GM19438 (cell line): Measurements from ENCODE around the gene RETREG2.
"Not testable (repeated sequence)": the region's sequence is repeated elsewhere in the genome, so short reads cannot be mapped to it uniquely, and the experiment has no call there.

ENCODE experiments used
- ATAC-seq: cut with Tn5 transposase; IDR thresholded peaks from one replicate; pipeline ENCODE4 v1.9.1; 2021; ENCODE audit warnings: low read depth; ENCODE audit not compliant: unreplicated experiment

Gene RETREG2

DNA sequence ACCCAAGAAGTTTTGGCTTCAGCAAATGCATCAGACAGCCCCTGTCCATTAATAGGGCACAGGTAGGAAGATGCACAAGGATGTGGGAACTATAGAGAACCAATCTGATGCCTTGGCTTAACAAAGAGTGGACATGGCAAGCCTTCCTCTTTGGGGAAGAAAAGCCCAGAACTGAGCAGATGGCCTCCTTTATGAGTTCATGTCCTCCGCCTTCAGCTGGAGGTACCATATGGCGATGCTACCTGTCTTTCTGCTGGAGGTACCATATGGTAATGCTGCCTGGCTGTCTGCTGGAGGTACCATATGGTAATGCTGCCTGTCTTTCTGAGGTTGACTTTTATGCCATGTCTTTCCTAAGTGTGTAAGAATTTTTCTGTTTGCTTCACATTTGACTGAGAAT is 6.0 kb downstream of the RETREG2 start:
- ATAC-seq = no peak

DNA sequence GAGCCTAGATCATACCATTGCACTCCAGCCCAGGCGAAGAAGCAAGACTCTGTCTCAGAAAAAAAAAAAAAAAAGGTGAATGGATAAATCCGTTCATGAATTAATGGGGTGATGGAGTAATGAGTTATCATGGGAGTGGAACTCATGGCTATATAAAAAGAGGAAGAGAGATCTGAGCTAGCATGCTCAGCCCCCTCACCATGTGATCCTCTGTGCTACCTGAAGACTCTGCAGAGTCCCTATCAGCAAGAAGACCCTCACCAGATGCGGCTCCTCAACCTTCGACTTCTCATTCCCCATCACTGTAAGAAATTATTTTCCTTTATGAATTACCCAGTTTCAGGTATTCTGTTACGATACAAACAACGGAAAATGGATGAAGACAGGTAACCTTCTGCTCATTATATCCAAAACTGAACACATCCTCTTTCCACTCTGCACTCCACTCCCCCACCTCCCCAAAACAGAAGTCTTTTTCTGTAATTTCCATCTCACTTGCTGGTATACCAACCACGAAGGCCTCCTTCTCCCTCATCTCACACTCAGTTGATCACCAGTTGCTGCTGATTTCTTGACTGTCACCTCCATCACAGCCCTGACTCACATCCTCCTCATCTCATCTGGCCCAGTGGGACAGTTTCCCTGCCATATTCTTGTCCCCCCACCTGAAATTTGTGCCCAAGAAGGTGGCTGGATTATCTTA is 8.8 kb downstream of the RETREG2 start:
- no peak for ATAC-seq

GRCh38 chr2:219197388-219197787 is 19.3 kb downstream of the RETREG2 start:
- ATAC-seq = no peak

DNA sequence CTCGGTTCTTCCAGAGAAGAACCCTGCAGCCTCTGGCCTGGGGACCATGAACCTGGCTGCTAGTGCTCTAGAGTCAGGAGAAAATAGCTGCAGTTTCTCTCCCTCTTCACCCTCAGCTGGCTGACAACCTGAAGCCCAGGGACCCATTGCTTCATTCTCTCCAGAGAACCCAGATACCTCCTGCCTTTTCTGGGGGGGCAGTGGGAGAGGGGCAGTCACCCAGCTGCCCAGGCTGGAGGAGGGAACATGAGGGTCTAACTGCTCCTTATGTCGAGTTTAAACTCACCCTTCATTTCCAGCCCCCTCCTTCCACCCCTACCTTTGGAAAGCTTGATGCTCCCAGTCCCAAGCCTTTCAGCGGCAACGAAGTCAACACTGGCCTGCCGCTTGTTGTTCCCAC is 20.9 kb downstream of the RETREG2 start:
- ATAC-seq = no peak

DNA sequence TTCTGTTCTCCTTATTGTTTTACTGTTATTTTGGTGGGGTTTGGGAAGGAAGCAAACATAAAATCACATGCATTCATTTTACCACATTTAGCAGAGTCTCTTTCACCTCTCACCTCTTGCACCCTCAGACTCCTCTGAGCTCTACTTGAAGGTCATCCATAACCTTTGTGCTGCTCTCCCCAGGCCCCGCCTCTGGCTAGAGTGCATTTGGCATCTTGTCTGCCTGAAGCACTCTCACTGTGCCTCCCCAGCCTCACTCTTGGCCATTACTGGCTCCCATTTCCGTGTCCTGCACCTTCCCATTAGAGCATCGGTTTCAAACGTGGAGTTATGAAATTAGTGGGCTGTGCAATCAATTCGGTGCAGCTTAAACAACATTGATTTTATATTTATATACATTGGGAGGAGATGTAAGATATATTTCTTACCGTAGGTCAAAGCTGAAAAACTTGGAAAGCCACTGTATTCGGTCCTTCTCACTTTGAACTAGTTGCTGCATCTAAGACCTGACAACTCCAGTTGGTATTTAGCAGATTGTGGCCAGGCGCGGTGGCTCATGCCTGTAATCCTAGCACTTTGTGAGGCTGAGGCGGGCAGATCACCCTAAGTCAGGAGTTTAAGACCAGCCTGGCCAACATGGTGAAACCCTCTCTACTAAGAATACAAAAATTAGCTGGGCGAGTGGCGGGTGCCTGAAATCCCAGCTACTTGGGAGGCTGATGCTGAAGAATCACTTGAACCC is 21.6 kb downstream of the RETREG2 start:
- no peak for ATAC-seq

DNA sequence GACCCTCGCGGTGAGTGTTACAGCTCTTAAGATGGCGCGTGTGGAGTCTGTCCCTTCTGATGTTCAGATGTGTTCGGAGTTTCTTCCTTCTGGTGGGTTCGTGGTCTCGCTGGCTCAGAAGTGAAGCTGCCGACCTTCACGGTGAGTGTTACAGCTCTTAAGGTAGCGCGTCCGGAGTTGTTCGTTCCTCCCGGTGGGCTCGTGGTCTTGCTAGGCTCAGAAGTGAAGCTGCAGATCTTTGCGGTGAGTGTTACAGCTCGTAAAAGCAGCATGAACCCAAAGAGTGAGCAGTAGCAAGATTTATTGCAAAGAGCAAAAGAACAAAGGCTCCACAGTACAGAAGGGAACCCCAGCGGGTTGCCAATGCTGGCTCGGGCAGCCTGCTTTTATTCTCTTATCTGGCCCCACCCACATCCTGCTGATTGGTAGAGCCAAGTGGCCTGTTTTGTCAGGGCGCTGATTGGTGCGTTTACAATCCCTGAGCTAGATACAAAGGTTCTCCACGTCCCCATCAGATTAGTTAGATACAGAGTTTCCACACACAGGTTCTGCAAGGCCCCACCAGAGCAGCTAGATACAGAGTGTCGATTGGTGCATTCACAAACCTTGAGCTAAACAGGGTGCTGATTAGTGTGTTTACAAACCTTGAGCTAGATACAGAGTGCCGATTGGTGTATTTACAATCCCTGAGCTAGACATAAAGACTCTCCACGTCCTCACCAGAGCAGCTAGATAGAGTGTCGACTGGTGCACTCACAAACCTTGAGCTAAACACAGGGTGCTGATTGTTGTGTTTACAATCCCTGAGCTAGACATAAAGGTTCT is 22.6 kb downstream of the RETREG2 start:
- ATAC-seq = not testable (repeated sequence)

DNA sequence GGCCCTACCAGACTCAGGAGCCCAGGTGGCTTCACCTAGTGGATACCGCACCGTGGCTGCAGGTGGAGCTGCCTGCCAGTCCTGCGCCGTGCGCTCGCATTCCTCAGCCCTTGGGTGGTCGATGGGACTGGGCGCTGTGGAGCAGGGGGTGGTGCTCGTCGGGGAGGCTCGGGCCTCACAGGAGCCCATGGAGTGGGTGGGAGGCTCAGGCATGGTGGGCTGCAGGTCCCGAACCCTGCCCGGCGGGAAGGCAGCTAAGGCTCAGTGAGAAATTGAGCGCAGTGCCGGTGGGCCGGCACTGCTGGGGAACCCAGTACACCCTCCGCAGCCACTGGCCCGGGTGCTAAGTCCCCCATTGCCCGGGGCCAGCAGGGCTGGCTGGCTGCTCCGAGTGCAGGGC is 23.3 kb downstream of the RETREG2 start:
- not testable (repeated sequence) for ATAC-seq

GRCh38 chr2:219204425-219205164 is 26.5 kb downstream of the RETREG2 start:
- ATAC-seq = no peak

GRCh38 chr2:219205165-219205538 is 27.1 kb downstream of the RETREG2 start:
- no peak for ATAC-seq

GRCh38 chr2:219205981-219206327 is 27.9 kb downstream of the RETREG2 start:
- ATAC-seq = no peak

DNA sequence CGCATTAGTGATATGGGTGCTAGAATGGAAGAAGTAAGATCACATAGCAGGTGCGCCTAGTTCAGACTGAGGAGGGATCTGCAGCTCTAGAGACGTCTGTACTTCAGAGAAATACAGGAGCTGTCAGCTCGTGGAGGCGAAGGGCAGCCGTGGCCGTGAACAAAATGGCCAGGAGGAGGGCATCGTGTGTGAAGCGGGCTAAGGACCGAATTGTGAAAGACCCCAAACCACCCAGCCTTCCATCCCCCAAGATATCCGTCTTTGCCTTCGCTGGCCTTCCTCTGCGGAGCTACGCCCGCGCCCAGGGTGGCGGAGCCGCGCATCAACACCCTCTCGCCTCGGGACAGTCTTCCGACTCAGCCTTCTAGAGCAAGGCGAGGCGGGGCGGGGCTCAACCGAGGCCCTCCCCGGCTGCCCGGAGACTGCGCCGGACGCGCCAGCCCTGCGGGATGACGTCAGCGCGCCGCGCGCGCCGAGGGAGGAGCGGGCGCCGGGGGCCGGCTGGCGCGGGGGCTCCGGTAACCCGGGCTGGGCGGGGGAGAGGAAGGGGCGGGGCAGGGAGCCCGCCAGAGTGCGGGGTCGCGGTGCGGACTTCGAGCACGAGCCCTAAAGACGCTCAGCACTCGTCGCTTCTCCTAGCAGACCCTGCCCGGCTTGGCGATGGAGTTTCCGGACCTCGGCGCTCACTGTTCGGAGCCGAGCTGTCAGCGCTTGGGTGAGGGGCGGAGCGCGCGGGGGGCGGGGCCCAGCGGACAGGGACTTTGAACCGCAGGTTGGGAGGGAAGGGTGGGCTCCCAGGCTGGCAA is 28.5 kb downstream of the RETREG2 start, which contains the start of gene ZFAND2B:
Gene ZFAND2B, plus strand, starts transcription at position 455 of the 806 bp plus-strand sequence. Its CDS starts 206 bp downstream, at position 661.
- peak; percentile 94 for ATAC-seq

DNA sequence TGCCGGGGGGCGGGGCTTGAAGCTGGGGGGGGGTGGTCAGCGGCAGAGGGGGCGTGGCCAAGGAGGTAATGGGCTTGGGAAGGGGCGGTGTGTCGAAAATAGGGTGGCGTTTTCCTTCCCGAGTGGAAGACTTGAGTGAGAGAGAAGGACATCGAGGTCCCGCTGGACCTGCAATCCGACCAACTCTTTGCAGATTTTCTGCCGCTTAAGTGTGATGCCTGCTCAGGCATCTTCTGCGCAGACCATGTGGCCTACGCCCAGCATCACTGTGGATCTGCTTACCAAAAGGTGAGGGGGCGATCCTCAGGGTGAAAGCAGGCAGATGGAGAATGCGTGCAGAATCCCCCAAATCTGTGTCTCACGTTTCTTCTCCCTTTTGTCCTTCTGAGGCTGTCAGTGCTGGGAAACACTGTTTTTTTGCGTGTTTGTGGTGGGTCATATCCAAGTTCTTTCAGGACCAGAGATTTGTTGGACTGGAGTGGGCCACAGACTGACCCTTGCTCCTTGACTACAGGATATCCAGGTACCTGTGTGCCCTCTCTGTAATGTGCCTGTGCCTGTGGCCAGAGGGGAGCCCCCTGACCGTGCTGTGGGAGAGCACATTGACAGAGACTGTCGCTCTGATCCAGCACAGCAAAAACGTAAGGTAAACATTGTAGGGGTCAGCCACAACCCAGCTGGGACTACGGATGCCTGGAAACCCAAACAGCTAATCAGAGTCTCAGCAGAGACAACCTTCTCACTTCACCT is 29.2 kb downstream of the RETREG2 start:
- no peak for ATAC-seq

- ATAC-seq = no peak
Measured at GRCh38 chr2:219207884-219208740, 30.0 kb downstream of the RETREG2 start.

DNA sequence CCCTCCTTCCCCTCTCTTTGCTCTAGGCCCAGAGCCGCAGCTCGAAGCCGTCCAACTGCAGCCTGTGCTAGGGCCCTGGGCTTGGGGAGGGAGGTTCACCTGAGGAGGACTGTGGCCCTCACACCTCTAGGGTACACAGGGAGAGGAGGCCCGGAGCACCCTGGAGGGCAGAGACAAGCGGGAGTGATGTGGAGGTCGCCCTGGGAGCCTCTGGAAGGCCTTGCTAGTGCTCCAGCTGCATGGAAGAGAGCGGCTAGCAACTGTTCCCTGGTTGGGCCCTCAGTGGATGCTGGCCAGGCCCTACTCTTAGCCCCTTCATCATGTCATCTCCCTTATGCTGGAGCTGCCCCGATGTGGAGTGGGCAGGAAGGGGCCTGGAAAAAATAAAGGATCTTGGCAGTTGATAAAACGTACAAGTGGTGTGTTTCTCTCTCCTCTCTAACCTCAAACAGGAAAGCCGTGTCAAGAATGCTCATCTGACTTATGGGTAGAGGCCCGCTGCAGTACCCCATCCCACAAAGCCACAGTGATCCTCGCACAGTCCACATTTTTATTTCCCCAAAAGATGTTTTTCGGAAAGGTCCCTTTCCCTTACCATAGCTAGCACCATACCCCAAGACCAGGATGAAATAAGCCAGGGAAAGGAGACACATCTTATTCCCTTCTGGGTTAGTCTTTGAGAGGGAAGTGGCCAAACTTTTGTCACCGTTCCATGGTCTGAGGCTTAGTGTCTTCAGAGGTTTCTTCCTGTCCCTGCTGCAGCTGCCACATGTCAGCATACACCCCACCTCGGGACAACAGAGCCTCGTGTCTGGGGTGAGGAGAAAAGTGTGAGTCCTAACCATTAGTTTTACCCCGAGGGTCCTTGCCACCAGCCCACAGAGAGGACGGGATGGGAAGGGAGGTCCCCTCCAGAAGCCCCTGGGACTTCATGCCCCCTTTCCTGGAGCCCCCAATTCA is 31.4 kb downstream of the RETREG2 start:
- no peak for ATAC-seq

- ATAC-seq = no peak
Measured at GRCh38 chr2:219210196-219210885, 32.3 kb downstream of the RETREG2 start.

DNA sequence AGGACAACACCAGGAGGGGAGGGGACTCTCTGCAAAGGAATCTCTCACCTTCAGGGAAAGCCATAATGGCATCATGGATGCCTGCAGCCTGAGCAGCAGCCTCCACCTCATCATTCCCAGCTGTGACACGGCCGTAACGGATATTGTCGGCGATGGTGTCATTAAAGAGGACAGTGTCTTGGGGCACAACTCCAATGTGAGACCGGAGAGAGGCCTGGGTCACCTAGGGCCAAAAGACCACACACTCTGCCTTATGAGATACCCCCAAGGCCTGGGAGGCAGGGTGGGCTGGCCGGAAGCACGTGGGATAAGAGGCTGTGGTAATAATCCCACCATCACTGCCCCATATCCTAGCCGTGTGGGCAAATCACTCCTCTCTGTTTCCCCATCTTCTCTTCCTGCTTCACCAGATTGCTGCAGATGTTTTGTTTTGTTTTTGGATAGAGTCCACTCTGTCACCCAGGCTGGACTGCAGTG is 32.8 kb downstream of the RETREG2 start:
- ATAC-seq = no peak
